Measurements from ENCODE around the gene GLIPR1L2. TPM values are rescaled to one million over a fixed set of nuclear protein-coding genes. Genes with fewer than 3 reads are reported as not detected.
A peak's percentile ranks its signal among the peaks of the same experiment; 100 is the strongest.

Gene GLIPR1L2
- total and polyA plus RNA-seq, 2 donors, result 2.4 to 3.2 TPM

- H3K4me1 ChIP-seq (ENCODE audit: insufficient read depth), result no peaks in the 10 kb centered on the region
- 67% methylated on average over 2 of the region's 2 CpGs for WGBS
- no peak overlapping the region for H3K4me3 ChIP-seq (ENCODE audit: low read depth, low read length)
- no peak overlapping the region for H3K27ac ChIP-seq (ENCODE audit: low read depth)
- DNase-seq (ENCODE audit: extremely low spot score), result no peak
- H3K36me3 ChIP-seq (ENCODE audit: insufficient read depth), result no peaks in the 10 kb centered on the region
Measured at GRCh38 chr12:75474116-75474515, 83.2 kb downstream of the GLIPR1L2 start.

- DNase-seq (ENCODE audit: extremely low spot score), result no peak
- Histone ChIP-seq H3K4me1 (ENCODE audit: insufficient read depth) (no peaks in the 10 kb centered on the region), H3K36me3 (ENCODE audit: insufficient read depth) (no peaks in the 10 kb centered on the region), H3K4me3 (ENCODE audit: low read depth, low read length) (no peak overlapping the region), H3K27ac (ENCODE audit: low read depth) (no peak overlapping the region)
- WGBS, result 94% methylated on average over 1 of the region's 1 CpG
Measured at GRCh38 chr12:75476071-75476470, 85.2 kb downstream of the GLIPR1L2 start.

GRCh38 chr12:75477137-75477536 is 86.2 kb downstream of the GLIPR1L2 start:
- no peaks in the 10 kb centered on the region for H3K36me3 ChIP-seq (ENCODE audit: insufficient read depth)
- no peaks in the 10 kb centered on the region for H3K4me1 ChIP-seq (ENCODE audit: insufficient read depth)
- no peak for DNase-seq (ENCODE audit: extremely low spot score)
- H3K4me3 ChIP-seq (ENCODE audit: low read depth, low read length), result no peak overlapping the region
- no peak overlapping the region for H3K27ac ChIP-seq (ENCODE audit: low read depth)
- WGBS, result 87% methylated on average over 2 of the region's 2 CpGs

GRCh38 chr12:75478116-75478794 is 87.4 kb downstream of the GLIPR1L2 start:
- H3K27ac ChIP-seq (ENCODE audit: low read depth), result peak overlapping the region; percentile 59
- no peak for DNase-seq (ENCODE audit: extremely low spot score)
- H3K4me3 ChIP-seq (ENCODE audit: low read depth, low read length), result no peak overlapping the region
- 60% methylated on average over 5 of the region's 5 CpGs for WGBS
- no peaks in the 10 kb centered on the region for H3K4me1 ChIP-seq (ENCODE audit: insufficient read depth)
- H3K36me3 ChIP-seq (ENCODE audit: insufficient read depth), result no peaks in the 10 kb centered on the region

GRCh38 chr12:75479963-75480461 is 89.1 kb downstream of the GLIPR1L2 start:
- H3K4me3 ChIP-seq (ENCODE audit: low read depth, low read length), result peak overlapping the region; percentile 22
- 19% methylated on average over 2 of the region's 2 CpGs for whole genome bisulfite sequencing
- H3K4me1 ChIP-seq (ENCODE audit: insufficient read depth), result no peaks in the 10 kb centered on the region
- H3K27ac ChIP-seq (ENCODE audit: low read depth), result peak overlapping the region; percentile 66
- DNase-seq (ENCODE audit: extremely low spot score), result no peak
- no peaks in the 10 kb centered on the region for H3K36me3 ChIP-seq (ENCODE audit: insufficient read depth)

- H3K4me1 ChIP-seq (ENCODE audit: insufficient read depth), result no peaks in the 10 kb centered on the region
- H3K27ac ChIP-seq (ENCODE audit: low read depth), result peak within 1 kb of the TSS; percentile 70
- no peaks in the 10 kb centered on the region for H3K36me3 ChIP-seq (ENCODE audit: insufficient read depth)
- DNase-seq (ENCODE audit: extremely low spot score), result peak; percentile 36
- 9% methylated on average over 8 of the region's 8 CpGs for whole genome bisulfite sequencing
- H3K4me3 ChIP-seq (ENCODE audit: low read depth, low read length), result peak within 1 kb of the TSS; percentile 57
Measured at GRCh38 chr12:75480469-75480949, 89.6 kb downstream of the GLIPR1L2 start, which contains the start of gene GLIPR1. Gene GLIPR1, plus strand, starts transcription at chr12:75480755. Its CDS starts 126 bp downstream, at chr12:75480881.

- Histone ChIP-seq H3K36me3 (ENCODE audit: insufficient read depth) (no peaks in the 10 kb centered on the region), H3K4me3 (ENCODE audit: low read depth, low read length) (peak overlapping the region; percentile 57), H3K27ac (ENCODE audit: low read depth) (peak overlapping the region; percentile 70), H3K4me1 (ENCODE audit: insufficient read depth) (no peaks in the 10 kb centered on the region)
- no peak for DNase-seq (ENCODE audit: extremely low spot score)
- 28% methylated on average over 5 of the region's 5 CpGs for WGBS
Measured at GRCh38 chr12:75481013-75481705, 90.3 kb downstream of the GLIPR1L2 start.

GRCh38 chr12:75481774-75482173 is 90.9 kb downstream of the GLIPR1L2 start:
- peak overlapping the region; percentile 57 for H3K4me3 ChIP-seq (ENCODE audit: low read depth, low read length)
- no peaks in the 10 kb centered on the region for H3K4me1 ChIP-seq (ENCODE audit: insufficient read depth)
- 63% methylated on average over 4 of the region's 4 CpGs for WGBS
- H3K36me3 ChIP-seq (ENCODE audit: insufficient read depth), result no peaks in the 10 kb centered on the region
- peak overlapping the region; percentile 38 for H3K27ac ChIP-seq (ENCODE audit: low read depth)
- DNase-seq (ENCODE audit: extremely low spot score), result no peak

Other genes starting within 250 kb of the GLIPR1L2 start
- gene KCNC2, start 181.2 kb upstream of the GLIPR1L2 start, total RNA-seq, result 0.32 TPM
- gene KCNC2, start 181.2 kb upstream of the GLIPR1L2 start, polyA plus RNA-seq, result not detected
- 17.2 TPM for gene CAPS2, start 60.8 kb upstream of the GLIPR1L2 start, total RNA-seq
- gene CAPS2, start 60.8 kb upstream of the GLIPR1L2 start, polyA plus RNA-seq, result 3.7 TPM
- gene GLIPR1L1, start 56.4 kb upstream of the GLIPR1L2 start, total RNA-seq, result not detected
- gene GLIPR1L1, start 56.4 kb upstream of the GLIPR1L2 start, polyA plus RNA-seq, result not detected
- gene GLIPR1, start 89.7 kb downstream of the GLIPR1L2 start, total RNA-seq, result 23.3 TPM
- gene GLIPR1, start 89.7 kb downstream of the GLIPR1L2 start, polyA plus RNA-seq, result 21.8 TPM
- 71.6 TPM for gene KRR1, start 120.5 kb downstream of the GLIPR1L2 start, total RNA-seq
- gene KRR1, start 120.5 kb downstream of the GLIPR1L2 start, polyA plus RNA-seq, result 22.4 TPM